Right lobe of liver (tissue), 6 donors: ENCODE results near the gene ZNF862. TPM values are rescaled to one million over a fixed set of nuclear protein-coding genes. Genes with fewer than 3 reads are reported as not detected.

Experiments used
- ATAC-seq, 4 donors: fragments of 200-7000 bp; cut with Tn5 transposase; one replicate each; pipeline ENCODE4 v1.9.1; 2020; ENCODE audit warnings: mild to moderate bottlenecking in 4 of 4, moderate library complexity in 4 of 4
- DNase-seq, 3 donors: peaks; one replicate each; pipeline ENCODE4 v3.0.0-alpha.2; 2020
- H3K27ac ChIP-seq, 3 donors: fragments of 200-600 bp; one replicate each; pipeline ENCODE4 v1.8.0; 2022
- H3K27me3 ChIP-seq, 2 donors: fragments of 200-600 bp; one replicate each; pipeline ENCODE4 v1.8.0; 2022
- H3K36me3 ChIP-seq, 4 donors: fragments of 200-600 bp; sonication (generic) in 1 of 4; one replicate each; pipeline versions ENCODE4 v1.5.1 to v1.8.0; 2017 to 2022; ENCODE audit warnings: control low read depth in 1 of 4
- H3K4me1 ChIP-seq, 4 donors: fragments of 200-600 bp; sonication (generic) in 1 of 4; one replicate each; pipeline versions ENCODE4 v1.5.1 to v1.8.0; 2017 to 2022; ENCODE audit warnings: control low read depth in 1 of 4
- H3K4me3 ChIP-seq, 3 donors: fragments of 200-600 bp; one replicate each; pipeline ENCODE4 v1.8.0; 2022
- H3K9me3 ChIP-seq, 4 donors: fragments of 200-600 bp; sonication (generic) in 1 of 4; one replicate each; pipeline versions ENCODE4 v1.5.1 to v1.8.0; 2017 to 2022; ENCODE audit warnings: control low read depth in 1 of 4
- CTCF ChIP-seq, 4 donors: fragments of 200-600 bp in 3 of 4; fragments of 450-650 bp in 1 of 4; IDR thresholded peaks; one replicate each; pipeline versions ENCODE4 v1.5.1 to v1.8.0; 2016 to 2022; ENCODE audit warnings: antibody characterized with exemption in 4 of 4, mild to moderate bottlenecking in 2 of 4
- POLR2A ChIP-seq: fragments of 450-650 bp; IDR thresholded peaks from one replicate; pipeline ENCODE4 v1.6.1; 2017; ENCODE audit warnings: antibody characterized with exemption, mild to moderate bottlenecking
- WGBS: methylation state at CpG from one replicate; pipeline ENCODE4 v1.1.6; 2018; ENCODE audit warnings: low coverage, low lambda C conversion rate; ENCODE audit not compliant: insufficient coverage; ENCODE audit errors: missing lambda C conversion rate; 5-methylcytosine and 5-hydroxymethylcytosine counted together
- intact Hi-C, 2 donors: fragments of 100-400 bp; cut with DNase I; formaldehyde crosslinking; loops; one replicate each; pipeline versions ENCODE4 v1.11.2 to v1.14.1; 2022
- total RNA-seq, 6 experiments: library from RNA; depleted of rRNA in 2 of 6; stranded (reverse); fragments of >200 nt in 2 of 6; fragmentation: NEBNext Ultra II Directional in 3 of 6; extraction: Animal tissue kit (Norgen Biotek cat#: 25700) in 3 of 6; gene quantifications; one replicate each; pipeline versions ENCODE4 v1.1.0 to v1.2.4, GENCODE V29; 2016 to 2023
- donor health status: DM: no; HTN: yes; CAD: no.
- donor health status: DM: no; HTN: no; CAD: no.
- donor health status: DM: no; HTN: no; CAD: no.
- donor health status: DM: no; HTN: yes; CAD: no.
- donor health status: DM: no; HTN: yes; CAD: no.

The ZNF862 gene
- total RNA-seq, 6 experiments from 2014 or later: 2.5 to 11.3 (median 7.1) TPM

- H3K4me1 ChIP-seq: peaks cover 0 to 10% (median 4%) of the 10 kb centered on the region in 4 donors
- no peak overlapping the region for H3K27ac ChIP-seq
- no CpG with 5 or more reads among the region's 8 CpGs for WGBS
- no peaks in the 10 kb centered on the region for H3K36me3 ChIP-seq
- ATAC-seq (no peak), DNase-seq (peak in 1 of 3 donors; percentile 46)
- no peak overlapping the region for H3K4me3 ChIP-seq
- TF ChIP-seq POLR2A (no peak), CTCF (IDR thresholded peaks at IDR 0.05) (no peak)
- no peaks in the 10 kb centered on the region for H3K9me3 ChIP-seq
- intact Hi-C loops: no loop called here
- no peaks in the 10 kb centered on the region for H3K27me3 ChIP-seq
These were observed 20.8 kb upstream of the ZNF862 start for GRCh38 chr7:149817301-149817771.

GRCh38 chr7:149817836-149818535, 20.2 kb upstream of the ZNF862 start:
- no peaks in the 10 kb centered on the region for H3K9me3 ChIP-seq
- no peak for TF ChIP-seq POLR2A
- no peak for TF ChIP-seq CTCF (IDR thresholded peaks at IDR 0.05)
- ATAC-seq: no peak
- H3K4me3 ChIP-seq: no peak overlapping the region
- intact Hi-C loops: no loop called here
- H3K36me3 ChIP-seq: no peaks in the 10 kb centered on the region
- WGBS: no CpG with 5 or more reads among the region's 23 CpGs
- H3K27me3 ChIP-seq: no peaks in the 10 kb centered on the region
- H3K27ac ChIP-seq: no peak overlapping the region
- peaks cover 0 to 10% (median 4%) of the 10 kb centered on the region in 4 donors for H3K4me1 ChIP-seq
- peak in 1 of 3 donors; percentile 50 for DNase-seq

- WGBS: no CpG with 5 or more reads among the region's 9 CpGs
These were observed 19.7 kb upstream of the ZNF862 start for GRCh38 chr7:149818536-149818840.

GRCh38 chr7:149819141-149819960, 18.8 kb upstream of the ZNF862 start:
- no peaks in the 10 kb centered on the region for H3K36me3 ChIP-seq
- no CpG with 5 or more reads among the region's 28 CpGs for WGBS
- DNase-seq: peak in 2 of 3 donors; percentile 14 to 39
- no peaks in the 10 kb centered on the region for H3K9me3 ChIP-seq
- TF ChIP-seq POLR2A: no peak
- TF ChIP-seq CTCF (IDR thresholded peaks at IDR 0.05): no peak
- H3K27ac ChIP-seq: no peak overlapping the region
- no peak overlapping the region for H3K4me3 ChIP-seq
- intact Hi-C loops: no loop called here
- H3K4me1 ChIP-seq: peaks cover 0 to 10% (median 4%) of the 10 kb centered on the region in 4 donors
- no peak for ATAC-seq
- H3K27me3 ChIP-seq: no peaks in the 10 kb centered on the region

More at GRCh38 chr7:149818536-149818840, 19.7 kb upstream of the ZNF862 start:
- TF ChIP-seq POLR2A (no peak), CTCF (IDR thresholded peaks at IDR 0.05) (no peak)
- no peaks in the 10 kb centered on the region for H3K36me3 ChIP-seq
- H3K4me3 ChIP-seq: no peak overlapping the region
- no peaks in the 10 kb centered on the region for H3K9me3 ChIP-seq
- no peak overlapping the region for H3K27ac ChIP-seq
- H3K27me3 ChIP-seq: no peaks in the 10 kb centered on the region
- intact Hi-C loops: no loop called here
- ATAC-seq: no peak
- DNase-seq: peak in 2 of 3 donors; percentile 11 to 46
- peaks cover 0 to 10% (median 4%) of the 10 kb centered on the region in 4 donors for H3K4me1 ChIP-seq
